ENCODE data around the gene PIM1.
"Not testable (repeated sequence)": the region's sequence is repeated elsewhere in the genome, so short reads cannot be mapped to it uniquely, and the experiment has no call there.

Gene PIM1

DNA sequence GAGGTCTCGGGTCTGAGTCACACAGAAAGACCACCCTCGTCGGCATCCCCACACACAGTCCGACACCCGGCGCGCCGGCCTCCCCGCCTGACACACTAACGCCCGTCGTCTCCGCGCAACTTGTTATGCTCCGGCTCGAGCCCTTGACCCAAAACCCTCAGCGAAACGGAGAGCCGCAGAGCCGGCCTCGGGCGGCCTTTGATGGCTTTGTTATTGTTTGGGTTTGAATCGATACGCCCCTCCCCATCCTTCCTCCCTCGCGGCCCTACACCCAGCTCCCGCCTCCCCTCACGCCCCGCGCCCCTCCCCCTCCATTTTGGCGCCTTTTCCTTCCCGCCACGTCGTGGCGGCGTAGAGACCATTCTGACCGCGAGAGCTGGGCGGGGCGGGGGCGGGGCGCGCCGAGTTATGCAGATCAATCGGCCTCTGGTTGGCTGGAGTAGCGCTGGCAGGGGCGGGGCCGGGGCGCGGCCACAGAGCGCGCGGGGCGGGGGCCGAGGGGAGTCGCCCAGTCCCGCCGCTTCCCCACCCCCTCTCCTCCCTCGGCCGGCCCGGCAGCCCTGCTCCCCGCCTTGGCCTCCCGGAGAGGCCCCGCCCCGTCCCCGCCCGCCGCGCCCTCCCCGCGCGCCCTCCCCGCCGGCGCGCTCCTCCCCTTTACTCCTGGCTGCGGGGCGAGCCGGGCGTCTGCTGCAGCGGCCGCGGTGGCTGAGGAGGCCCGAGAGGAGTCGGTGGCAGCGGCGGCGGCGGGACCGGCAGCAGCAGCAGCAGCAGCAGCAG is at the start of gene PIM1:
TSS of gene PIM1 (plus strand) at position 657 of the 777 bp plus-strand sequence. CDS start 424 bp downstream, outside the sequence.
- peak; percentile 99 for DNase-seq (ENCODE audit: low spot score)

DNA sequence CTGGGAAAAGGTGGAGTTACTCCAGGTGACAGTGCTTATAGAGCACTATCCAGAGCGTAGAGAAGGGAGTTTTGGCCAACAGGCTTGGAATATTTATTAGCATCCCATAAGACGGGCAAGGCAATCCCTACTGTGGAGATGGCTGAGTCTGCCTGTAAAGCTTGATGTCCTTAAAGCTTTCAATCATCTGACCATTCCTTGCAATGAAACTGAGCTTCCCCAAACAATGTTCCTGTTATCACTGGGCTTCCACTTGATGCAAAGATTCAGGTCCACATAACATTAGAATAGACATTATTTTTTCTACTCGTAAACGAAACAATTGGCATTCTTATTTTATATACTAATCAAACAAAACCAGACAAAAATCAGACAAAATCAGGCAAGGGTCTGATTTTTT is 48.4 kb upstream of the PIM1 start:
- no peak for DNase-seq (ENCODE audit: low spot score)

DNA sequence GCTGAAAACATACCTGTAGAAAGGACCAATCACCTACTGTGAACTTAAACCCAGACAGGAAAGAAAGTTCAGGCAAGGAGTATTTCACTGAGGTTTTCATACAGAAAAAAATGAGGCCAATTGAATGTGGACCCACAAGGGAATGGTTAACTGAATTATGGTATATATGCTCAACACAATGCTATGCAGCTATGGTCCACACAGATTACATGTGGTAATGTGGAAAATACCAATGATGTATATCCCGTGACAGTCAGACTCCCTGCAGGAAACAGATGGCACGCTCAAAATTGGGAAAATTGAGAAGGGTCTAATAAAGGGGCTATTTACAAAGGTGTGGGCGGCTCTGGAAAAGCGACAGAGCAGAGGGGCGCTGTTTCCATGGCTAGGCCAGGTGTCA is 47.1 kb upstream of the PIM1 start:
- no peak for DNase-seq (ENCODE audit: low spot score)

DNA sequence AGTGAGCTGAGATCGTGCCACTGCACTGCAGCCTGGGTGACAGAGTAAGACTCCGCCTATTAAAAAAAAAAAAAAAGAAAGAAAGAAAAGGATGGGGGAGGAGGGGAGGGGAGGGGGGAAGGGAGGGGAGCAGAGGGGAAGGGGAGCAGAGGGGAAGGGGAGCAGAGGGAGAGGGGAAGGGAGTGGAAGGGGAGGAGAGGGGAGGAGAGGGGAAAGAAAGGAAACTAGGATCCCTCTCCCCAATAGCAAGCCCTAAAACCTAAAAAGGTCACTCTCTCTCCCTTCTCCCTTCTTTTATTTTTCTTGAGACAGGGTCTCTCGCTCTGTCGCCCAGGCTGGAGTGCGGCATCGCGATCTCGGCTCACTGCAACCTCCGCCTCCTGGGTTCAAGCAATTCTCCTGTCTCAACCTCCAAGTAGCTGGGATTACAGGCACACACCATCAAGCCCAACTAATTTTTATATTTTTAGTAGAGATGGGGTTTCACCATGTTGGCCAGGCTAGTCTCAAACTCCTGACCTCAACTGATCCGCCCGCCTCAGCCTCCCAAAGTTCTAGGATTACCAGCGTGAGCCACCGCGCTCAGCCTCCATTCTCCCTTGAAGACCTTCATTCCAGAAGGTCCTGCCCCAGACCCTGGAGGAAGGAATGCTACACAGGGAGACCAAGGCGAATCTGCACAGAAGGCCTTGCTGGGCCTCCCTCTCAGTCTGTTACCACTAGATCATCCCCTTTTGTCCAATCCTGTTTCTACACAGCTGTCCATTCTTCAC is 45.8 kb upstream of the PIM1 start:
- DNase-seq (ENCODE audit: low spot score), result no peak

DNA sequence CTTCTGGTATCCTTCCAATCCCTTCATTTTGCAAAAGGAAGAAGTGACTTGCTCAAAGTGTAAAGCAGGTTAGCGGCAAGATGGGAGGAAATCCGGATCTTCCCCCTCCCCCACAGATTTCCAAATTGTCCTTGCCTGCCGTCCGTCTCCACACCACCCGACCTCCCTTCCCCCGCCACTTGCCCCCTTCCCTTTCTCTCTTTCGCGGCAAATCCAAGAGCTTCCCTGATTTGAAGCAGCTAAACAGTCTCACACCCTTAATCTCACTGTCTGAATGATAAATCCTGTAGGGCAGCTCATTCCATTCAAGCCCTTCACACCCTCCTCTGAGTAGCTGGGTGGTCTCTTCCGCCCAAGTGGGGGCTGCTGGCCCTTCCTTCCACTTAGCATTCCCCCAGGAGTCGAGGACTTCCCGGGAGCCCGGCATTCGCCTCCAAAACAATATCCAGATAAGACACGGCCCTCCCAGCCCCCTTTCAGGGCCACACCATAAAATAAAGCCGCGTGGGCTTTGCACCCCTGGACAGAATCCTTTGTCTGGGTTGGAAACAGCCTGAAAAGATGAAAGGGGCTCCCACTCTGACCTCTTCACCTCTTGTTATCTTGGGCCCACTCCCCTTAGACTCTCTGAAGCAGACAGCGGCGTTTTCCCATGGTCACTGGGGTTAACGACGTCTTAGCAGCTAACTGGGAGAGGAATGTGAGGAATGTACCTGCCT is 44.0 kb upstream of the PIM1 start:
- no peak for DNase-seq (ENCODE audit: low spot score)

DNA sequence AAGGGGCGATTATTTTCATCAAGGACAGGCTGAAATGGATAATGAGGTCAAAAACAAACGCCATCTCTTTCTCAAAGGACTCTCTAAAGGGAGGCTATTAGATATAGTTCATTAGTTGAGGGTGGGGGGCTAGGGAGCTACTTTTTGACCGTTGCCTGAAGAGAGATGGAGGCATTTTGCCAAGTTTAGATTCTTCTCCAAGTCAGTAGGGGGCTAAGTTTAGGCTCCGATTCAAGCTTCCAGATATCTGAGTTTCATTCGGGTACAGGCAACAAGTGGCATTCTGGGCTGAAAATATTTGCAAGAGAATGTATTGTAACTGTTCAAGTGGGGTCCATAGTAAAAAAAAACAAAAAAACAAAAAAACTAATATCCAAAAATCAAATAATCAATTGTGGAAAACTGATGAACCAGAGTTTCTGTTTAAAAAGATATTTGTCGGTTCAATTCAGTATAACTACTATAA is 43.4 kb upstream of the PIM1 start:
- no peak for DNase-seq (ENCODE audit: low spot score)

DNA sequence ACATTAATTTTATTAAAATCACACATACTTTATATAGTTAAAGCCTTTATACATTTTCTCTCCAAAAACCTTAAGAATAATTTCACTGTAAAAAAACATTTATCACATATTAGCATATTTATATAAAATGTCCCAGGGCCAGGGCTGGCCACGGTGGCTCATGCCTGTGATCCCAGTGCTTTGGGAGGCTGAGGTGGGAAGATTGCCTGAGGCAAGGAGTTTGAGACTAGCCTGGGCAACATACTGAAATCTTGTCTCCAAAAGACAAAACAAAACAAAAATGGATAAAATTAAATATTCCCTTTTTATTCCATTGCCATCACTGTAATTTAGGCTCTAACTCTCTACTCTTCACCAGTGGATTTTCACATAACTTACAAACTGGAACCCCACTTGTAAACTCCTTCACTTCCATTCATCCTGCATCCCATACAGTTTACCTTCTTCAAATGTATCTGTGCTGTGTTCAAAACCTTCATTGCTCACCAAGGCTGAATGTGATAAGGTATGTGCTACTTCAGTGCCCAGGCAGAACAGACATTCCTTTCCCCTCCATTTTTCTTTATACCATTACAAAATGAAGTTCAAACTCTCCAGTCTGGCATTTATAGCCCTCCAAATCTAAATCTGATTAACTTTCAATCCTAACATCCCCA is 42.9 kb upstream of the PIM1 start:
- no peak for DNase-seq (ENCODE audit: low spot score)

DNA sequence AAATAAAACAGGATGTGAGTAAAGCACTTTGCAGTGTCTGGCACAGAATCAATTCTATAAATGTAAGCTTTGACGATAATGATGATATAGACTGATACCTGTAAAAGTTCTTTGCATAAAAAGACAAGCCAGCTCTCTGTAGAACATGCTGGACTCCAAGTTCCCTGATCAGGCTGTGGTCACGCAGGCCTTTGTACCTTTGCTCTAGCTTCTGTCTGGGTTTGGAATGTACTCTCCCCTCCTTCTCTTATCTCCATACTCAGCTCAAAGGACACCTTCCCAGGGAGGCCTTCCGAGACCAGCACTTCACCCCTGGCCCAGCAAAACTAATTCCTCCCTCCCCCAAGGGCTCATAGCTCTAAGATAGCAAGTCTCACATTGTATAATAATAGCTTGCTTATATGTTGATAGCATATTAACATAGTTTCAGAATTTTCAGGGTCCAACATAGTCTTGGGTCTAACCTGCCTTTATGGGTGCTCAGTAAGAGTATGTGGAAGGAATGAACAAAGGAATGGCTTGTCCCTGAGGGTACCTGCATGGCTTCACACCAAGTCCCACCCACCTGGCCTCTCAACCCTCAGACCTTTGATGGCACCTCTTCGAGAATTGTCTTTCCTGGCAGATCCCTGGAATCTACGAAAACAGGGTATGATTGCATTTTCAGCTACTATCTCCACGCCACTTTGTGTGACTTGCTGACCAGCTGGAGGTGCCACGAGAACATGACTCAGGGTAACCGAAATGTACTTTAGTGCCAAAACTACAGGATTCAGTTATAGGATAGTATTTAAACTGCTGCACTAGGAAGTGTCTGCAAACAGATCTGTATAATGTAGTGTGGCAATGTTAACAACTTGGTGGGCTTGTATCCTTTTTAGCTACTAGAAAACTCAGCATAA is 41.7 kb upstream of the PIM1 start:
- no peak for DNase-seq (ENCODE audit: low spot score)

DNA sequence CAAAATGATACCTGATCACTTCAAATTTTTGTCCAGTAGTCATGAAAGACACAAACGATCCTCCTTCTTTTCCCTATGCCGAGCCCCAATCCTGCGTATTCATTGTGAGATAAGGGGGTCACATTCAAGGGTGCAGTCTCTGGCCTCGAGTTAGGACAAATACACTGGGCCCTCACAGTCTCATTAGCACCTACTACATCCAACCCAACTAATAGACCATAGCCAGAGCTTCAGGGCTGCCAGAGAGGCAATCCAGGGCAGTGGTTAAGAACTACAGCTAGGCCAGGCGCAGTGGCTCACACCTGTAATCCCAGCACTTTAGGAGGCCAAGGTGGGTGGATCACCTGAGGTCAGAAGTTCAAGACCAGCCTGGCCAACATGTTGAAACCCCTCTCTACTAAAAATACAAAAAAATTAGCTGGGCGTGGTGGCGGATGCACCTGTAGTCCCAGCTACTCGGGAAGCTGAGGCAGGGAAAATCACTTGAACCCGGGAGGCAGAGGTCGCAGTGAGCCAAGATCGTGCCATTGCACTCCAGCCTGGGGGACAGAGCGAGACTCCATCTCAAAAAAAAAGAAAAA is 41.0 kb upstream of the PIM1 start:
- DNase-seq (ENCODE audit: low spot score), result not testable (repeated sequence)

DNA sequence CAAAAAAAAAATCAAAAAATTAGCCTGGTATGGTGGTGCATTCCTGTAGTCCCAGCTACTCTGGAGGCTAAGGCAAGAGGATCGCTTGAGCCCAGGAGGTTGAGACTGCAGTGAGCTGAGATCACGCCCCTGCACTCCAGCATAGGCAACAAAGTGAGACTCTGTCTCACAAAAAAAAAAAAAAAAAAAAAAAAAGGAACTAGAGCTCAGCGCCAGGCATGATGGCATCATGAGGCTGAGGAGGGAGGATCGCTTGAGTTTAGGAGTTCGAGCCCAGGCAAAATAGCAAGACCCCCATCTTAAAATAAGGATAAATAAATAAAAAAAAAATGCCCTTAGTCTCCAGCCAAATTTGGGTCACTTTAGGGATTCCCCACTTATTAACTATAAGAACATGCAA is 40.4 kb upstream of the PIM1 start:
- no peak for DNase-seq (ENCODE audit: low spot score)

DNA sequence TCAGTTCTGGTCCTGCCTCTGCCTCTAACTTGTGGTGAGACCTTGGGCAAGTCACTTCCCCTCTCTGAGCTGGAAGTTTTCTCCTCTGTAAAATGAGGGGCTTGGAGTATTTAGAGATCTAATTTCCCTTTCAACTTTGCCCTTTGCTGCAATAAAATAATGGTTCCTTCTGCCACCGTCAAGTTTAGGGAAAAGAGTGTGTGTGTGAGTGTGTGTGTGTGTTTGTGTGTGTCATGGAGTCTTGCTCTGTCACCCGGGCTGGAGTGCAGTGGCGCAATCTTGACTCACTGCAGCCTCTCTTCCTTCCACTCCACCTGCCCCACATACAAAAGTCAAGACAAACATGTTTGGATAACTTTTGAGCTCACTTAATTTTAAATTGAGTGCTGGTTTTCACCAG is 39.2 kb upstream of the PIM1 start:
- no peak for DNase-seq (ENCODE audit: low spot score)

DNA sequence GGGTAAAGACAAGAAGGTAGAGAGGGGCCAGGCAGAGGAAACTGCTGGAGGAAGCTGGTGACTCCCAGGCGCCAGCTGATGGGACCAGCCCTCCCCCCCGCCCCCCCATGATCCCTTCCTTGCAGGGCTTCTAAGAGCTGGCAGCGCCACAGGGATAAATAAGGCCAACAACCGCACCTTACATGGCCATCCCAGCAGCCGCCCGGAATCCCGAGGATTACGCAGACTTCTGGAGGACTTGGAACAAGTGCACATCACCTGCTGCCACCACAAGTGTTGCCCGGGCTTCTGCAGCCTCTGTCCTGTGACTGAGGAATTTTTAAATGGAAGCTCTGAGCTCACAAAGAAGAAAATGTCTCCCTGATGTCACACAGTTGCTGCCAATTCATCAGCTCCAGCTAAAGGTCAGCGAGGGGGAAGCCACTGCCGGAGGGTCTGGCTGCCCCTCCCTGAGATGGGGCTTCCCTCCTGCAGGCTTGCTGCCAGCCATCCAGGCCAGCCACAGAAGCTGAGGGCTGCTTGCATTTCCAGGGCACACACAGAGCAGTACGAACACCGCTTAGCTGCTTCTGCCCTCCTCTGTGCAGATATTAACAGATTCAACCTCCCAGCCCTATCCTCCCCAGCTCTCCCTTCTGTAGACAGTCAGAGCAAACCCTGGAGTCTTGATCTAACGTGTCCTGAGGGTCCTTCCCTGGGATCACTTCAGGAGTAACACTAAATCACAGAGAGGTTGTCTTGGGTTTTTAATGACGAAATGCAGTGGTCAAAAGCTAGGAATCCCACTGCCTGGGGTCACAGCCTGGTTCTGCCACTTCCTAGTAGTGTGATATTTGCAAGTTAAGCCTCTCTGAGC is 38.6 kb upstream of the PIM1 start:
- DNase-seq (ENCODE audit: low spot score), result peak; percentile 35

DNA sequence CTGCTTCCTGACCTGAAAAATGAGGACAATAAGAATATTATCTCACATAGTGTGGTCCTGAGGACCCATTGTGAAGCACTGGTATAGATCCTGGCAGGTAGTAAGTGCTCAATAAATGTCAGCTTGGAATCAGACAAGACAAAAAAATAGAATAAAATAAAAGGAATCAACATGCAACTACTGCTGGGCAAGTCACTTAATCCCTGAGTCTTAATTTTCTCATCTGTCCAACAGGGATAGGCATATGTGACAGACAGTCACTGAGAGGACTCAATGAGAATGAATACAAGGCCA is 38.0 kb upstream of the PIM1 start:
- no peak for DNase-seq (ENCODE audit: low spot score)

DNA sequence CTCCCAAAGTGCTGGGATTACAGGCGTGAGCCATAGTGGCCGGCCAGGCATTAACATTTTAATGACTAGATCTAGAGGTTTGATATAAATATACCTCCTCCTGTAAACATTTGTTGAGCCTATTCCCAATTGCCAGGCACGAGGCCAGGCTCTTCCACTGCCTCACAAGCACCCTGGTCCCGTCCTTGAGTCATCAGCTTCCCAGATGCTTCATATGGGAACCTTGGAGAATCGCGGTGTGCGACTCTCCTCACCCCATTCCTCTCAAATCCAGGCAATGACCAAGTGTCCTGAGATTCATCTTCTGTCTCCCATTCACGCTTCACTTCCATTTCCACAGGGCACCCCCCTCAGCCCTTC is 35.9 kb upstream of the PIM1 start:
- no peak for DNase-seq (ENCODE audit: low spot score)

DNA sequence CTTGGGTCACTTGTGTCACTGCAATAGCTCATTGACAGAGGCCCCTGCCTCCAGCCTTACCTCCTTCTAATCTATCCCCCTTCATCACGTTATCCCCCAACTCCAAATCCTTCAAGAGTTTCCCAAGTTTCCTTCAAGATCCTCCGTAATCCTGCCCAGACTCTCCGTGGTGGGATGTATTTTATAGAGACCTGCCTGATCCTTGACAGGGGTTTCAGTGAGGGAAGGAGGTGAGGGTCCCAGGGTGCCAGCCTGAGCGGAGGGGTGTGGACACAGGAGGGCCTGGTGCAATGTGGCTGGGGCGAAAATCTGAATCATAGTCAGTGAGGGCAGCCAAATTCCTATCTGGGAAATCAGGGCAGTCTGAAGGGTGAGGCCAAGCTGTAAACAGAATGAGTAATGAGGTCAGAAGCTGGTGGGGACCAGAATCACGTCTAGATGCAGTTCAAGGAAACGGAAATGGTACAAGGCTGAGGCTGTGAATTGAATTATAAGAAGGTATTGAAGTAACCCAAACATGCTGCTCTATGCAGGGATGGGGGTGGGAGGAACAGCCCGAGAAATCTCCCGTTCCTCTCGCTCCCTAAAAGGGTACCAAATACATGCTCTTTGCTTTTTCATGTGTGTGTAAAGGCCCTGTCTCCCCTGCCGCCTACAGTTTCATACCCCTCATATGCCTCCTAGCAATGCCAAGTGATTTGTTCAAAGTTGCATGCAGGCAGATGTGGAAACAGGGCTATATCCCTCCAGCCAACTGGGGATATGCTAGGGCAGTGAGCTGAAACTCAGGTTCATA is 35.4 kb upstream of the PIM1 start:
- no peak for DNase-seq (ENCODE audit: low spot score)

DNA sequence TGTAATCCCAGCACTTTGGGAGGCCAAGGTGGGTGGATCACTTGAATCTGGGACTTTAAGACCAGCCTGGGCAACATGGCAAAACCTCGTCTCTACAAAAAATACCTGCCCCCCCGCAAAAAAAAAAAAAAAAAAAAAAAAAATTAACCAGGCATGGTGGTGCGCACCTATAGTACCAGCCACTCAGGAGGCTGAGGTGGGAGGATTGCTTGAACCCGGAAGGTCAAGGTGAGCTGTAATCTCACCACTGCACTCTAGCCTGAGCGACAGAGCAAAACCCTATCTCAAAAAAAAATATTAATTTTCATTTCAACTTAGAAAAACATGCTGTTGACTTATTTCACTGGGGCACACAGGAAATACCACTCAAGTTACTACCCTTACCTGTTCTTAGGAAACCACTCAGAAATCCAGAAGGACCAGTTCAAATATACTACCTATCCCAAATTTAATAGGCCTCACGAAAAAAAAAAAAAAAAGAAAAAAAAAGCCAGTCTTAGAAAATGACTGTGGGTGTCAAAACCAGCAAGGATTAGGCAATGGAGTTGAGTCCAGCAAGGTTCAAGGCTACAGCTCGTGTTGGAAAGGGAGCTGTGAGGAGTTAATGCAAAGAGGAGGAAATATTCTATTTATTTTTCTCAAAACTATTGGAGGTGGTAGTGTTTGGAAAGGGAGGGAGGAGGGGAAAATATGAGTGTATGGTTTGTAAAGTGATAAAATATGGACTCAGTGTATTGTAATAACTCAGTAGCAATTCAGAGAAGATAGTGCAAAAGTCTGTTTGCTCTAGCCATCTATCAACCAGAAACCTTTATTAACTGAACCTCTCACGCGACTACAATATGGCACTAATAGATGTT is 33.9 kb upstream of the PIM1 start:
- no peak for DNase-seq (ENCODE audit: low spot score)

DNA sequence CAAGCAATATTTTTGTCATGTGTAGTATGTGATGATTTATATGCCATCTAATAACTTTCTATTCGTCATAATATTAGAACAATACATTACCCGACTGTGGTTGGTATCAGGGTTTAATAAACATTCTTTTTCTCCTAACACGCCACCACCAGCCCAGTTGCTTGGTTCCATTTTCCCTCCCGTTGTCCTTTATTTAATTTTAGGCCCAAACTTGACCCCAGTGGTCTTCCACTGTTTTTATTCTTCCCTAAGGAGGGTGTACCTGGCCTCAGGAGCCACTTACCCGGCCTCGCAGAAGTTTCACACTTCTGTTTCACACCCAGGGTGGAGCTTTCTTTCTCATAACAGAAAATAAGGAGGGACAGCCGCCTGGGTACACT is 33.1 kb upstream of the PIM1 start:
- no peak for DNase-seq (ENCODE audit: low spot score)
